Ecto neural progenitor cell (in vitro differentiated cells): Measurements from ENCODE around the gene ITGA1.
"Not testable (repeated sequence)": the region's sequence is repeated elsewhere in the genome, so short reads cannot be mapped to it uniquely, and the experiment has no call there.

Experiments
- DNase-seq: peaks from one replicate; pipeline ENCODE4 v3.0.0-alpha.2; 2018; ENCODE audit warnings: low spot score

Gene ITGA1

DNA sequence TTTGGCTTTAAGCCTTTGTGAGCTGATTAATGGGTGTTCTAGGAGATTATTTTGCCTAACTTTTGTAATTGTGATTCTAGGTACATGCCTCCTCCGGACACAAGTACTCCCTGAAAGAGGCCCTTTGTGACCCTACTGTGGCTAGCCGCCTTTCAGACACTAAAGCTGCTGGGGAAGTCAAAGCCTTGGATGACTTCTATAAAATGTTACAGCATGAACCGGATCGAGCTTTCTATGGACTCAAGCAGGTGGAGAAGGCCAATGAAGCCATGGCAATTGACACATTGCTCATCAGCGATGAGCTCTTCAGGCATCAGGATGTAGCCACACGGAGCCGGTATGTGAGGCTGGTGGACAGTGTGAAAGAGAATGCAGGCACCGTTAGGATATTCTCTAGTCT is 13.6 kb downstream of the ITGA1 start:
- DNase-seq = peak; percentile 51

- no peak for DNase-seq
These were observed 14.7 kb downstream of the ITGA1 start for GRCh38 chr5:52802272-52802973.

- DNase-seq = no peak
These were observed 15.2 kb downstream of the ITGA1 start for GRCh38 chr5:52802974-52803336.

- no peak for DNase-seq
These were observed 16.7 kb downstream of the ITGA1 start for GRCh38 chr5:52804387-52804791.

DNA sequence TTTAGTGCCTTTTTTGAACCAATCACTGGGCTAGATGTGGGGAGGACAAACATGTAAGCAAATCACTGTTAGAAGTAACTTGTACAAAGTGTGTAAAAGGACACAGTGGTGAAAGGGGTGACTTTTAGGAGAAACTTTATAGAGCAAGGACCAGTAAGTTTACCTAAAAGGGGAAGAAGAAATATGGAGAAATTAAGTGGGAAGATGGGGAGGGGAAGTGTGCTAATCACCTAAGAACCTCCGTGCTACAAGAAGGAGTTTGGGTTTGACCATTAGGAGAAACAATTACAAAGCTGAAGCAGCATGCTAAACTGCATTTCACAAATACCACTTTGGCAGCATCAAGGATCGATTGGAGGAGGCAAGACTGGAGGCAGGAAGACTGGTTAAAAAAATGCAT is 17.3 kb downstream of the ITGA1 start:
- no peak for DNase-seq

GRCh38 chr5:52805615-52806014 is 17.9 kb downstream of the ITGA1 start:
- DNase-seq = no peak

DNA sequence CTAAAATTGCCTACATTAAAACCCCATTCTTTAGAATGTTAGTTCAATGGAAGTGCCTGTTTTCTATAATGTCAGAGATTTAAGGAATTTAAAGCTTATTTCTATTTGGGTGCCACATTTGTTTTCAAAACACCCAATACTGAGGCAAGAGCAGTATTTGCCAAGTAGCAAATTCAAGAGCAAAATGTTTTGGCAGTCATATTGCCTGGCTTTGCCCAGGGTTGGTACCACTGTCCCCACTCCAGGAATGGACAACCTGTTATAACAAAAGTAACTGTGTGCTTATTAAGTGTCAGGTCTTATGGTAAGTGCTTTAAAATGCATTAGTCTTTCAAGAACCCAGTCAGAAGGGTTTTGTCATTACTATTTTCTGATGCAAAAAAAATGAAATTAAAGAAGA is 19.3 kb downstream of the ITGA1 start:
- DNase-seq = no peak

DNA sequence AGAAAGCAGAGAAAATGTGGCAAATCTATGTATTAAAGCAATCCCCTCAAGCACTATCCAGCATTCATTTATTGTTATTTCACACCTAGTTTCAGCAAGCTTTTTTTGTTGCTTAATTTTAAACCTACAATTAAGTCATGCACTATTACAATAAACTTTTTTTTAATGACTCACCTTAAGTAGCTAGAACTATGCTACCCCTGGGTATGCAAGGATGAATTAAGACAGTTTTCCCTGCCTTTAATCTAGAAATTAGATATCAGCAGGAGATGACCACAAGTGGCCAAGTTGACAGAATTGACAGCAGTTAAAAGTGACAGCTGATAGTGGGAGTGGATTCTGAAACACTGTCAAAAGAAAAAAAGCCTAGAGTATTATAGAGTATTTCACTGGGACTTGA is 20.0 kb downstream of the ITGA1 start:
- no peak for DNase-seq

- no peak for DNase-seq
These were observed 20.7 kb downstream of the ITGA1 start for GRCh38 chr5:52808316-52808901.

GRCh38 chr5:52809884-52810283 is 22.2 kb downstream of the ITGA1 start:
- no peak for DNase-seq

- DNase-seq = no peak
These were observed 22.7 kb downstream of the ITGA1 start for GRCh38 chr5:52810426-52810825.

DNA sequence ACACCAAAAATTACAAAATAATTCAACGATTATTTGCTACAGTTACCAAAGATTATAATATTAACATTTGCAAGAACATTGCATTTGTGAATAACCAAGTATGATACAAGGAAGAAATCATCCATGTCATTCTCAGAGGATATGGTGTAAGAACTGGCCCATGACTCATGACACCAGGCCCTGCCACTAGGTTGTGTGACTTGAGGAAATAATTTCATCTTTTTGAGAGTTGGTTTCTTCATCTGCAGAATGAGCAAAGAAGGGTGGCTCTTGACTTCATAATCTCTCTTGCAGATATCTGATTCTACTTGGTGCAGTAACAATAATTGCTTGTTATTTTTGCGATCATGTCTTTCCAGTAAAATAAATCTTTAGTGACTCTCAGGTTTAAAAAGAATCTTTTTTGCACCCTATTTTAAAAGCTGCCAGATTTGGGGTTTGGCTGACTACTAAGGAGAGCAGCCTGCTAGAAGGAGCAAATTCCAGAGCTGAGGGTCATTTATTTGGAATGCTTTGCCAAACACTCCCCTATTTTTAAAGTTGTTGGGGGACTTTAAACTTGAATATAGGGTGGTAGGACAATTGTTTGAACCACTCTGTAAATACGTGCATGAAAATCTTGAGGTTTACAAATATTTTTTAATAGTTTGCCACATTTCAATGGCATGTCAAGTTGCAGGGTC is 23.5 kb downstream of the ITGA1 start:
- no peak for DNase-seq

DNA sequence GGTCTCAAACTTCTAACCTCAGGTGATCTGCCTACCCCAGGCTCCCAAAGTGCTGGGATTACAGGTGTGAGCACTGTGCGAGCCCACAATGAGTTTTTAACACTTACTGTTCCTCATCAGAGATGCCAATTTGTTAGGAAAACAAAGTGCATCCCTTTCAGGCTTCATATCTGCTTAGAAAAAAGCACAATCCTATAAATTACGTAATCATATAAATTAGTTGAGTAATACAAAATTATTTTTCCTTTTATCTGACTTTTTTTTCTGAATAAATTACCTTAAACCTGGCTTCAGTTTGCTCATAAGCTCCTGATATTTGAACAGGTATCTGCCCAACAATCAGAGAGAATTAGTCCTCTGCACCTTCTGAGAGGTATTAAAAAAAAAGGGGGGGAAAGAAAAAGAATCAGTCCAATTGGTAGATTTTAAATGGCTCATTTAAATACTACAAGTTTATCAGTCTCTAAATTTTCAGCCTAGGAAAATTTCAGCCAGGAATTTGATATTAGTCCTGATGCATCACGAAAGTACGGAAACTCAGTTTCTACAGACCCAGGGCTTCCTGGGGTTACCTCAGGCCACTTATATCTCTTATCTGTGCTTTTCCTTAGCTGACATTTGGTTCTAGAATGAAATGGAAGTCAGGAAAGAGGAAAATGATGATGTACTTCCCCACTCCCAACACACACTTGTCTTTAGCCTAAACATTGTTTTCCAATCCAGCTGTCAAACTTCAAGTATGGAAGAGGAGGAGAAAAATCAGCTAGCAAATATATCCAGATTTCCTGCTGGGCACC is 26.8 kb downstream of the ITGA1 start:
- no peak for DNase-seq

- DNase-seq = no peak
These were observed 30.1 kb downstream of the ITGA1 start for GRCh38 chr5:52817818-52818217.

DNA sequence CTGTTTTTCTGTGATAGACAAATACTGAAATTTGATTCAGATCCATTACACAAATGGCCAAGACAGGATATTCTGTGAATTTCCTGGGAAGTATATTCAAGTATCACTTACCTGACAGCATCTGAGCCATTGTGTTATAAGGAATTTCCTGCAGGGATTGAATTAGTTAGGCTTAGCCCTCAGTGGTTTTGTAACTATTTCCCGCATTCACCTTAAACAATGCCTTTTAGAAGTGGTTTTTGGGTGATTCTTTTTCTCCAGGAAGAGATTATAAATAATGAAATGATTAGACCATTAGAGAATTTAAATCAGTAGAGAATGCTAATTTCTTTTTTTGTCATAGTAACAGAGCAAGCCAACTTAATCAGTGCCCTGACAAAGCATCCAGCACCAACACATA is 30.6 kb downstream of the ITGA1 start:
- DNase-seq = no peak

DNA sequence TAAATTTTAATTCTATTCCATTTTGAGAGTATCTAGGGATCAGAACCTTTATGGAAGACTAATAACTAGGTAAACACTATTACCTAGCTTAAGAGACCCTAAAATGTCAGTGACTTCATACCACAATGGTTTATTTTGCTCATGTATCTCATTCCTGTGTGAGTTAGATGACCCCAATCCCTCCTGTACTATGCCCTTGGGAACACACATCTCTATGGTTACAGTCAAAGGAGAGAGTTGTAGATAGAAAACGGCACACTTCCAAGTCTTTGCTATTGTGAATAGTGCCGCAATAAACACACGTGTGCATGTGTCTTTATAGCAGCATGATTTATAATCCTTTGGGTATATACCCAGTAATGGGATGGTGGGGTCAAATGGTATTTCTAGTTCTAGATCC is 31.1 kb downstream of the ITGA1 start:
- DNase-seq = not testable (repeated sequence)

DNA sequence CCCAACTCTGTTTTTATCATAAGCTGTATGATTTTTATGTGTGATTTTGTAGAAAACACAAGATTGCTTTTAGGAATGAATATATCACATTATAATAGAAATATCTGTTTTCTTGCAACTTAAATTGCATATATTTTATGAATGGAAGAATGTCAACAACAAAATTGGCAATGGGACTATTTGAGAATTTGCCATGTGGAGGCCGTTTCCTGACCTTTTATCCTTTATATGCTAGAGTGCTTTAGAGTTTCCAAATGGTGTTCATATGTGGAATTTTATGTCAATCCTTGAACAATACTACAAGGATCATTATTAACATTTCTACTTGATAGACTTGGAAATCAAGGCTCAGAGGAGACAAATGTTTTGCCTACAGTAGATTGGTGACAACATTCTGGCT is 34.2 kb downstream of the ITGA1 start:
- DNase-seq = no peak

GRCh38 chr5:52822437-52822836 is 34.7 kb downstream of the ITGA1 start:
- no peak for DNase-seq

- DNase-seq = no peak
These were observed 37.1 kb downstream of the ITGA1 start for GRCh38 chr5:52824827-52825226.

- no peak for DNase-seq
These were observed 38.1 kb downstream of the ITGA1 start for GRCh38 chr5:52825826-52826225.

DNA sequence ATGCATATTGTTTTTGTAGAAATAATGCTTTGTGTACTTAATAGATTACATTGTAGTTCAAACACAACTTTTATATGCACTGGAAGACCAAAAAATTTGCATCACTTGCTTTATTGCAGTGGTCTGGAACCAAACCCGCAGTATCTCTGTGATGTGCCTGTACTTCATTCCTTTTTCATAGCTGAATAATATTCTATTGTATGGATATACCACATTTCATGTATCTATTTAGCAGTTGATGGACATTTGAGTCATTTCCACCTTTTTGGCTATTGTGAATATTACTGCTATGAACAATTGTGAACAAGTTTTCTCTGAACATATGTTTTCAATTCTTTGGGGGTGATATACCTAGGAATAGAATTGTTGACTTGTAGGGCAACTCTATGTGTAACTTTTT is 40.1 kb downstream of the ITGA1 start:
- no peak for DNase-seq

DNA sequence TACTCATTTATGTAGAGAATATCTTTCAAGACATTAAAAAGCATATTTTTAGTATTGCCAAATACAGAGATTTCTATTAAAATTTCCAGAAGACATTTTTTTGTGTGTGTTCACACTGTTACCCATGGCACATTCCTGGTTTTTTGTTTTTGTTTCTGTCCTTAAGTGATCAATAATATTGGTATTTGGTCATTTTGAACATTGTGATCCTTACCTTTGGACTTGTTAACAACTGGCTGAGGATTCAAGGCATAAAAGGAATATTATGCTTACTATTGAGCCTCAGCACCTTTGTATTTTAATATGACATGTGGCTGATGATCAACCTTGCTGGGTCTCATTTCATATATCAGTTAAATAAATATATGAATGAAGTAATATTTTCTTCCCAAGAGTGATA is 41.9 kb downstream of the ITGA1 start:
- no peak for DNase-seq

- no peak for DNase-seq
These were observed 42.9 kb downstream of the ITGA1 start for GRCh38 chr5:52830650-52831049.
